SU-DHL-6 (cell line): ENCODE results near the gene HOXA10.

Experiments used
- CTCF ChIP-seq: fragments of 200-600 bp; sonication (generic); IDR thresholded peaks from one replicate; pipeline ENCODE4 v1.5.1; 2017; ENCODE audit warnings: antibody characterized with exemption, mild to moderate bottlenecking, low read length, moderate library complexity; ENCODE audit not compliant: insufficient read depth, poor library complexity, severe bottlenecking
- EZH2phosphoT487 ChIP-seq: fragments of 200-600 bp; sonication (generic), shearing (Covaris generic); conservative IDR thresholded peaks from 2 replicates; pipeline ENCODE4 v1.6.1; 2018; ENCODE audit warnings: mild to moderate bottlenecking, antibody characterized with exemption, low read length, moderate library complexity, mixed read lengths

- TF ChIP-seq CTCF, result no peak
- no peak for TF ChIP-seq EZH2phosphoT487
Observed at GRCh38 chr7:27211084-27211446, 36.9 kb upstream of the HOXA10 start.
